GM19468 (cell line): ENCODE data around the gene PHYKPL.
A peak's percentile ranks its signal among the peaks of the same experiment; 100 is the strongest.

Source experiments
- ATAC-seq: cut with Tn5 transposase; IDR thresholded peaks from one replicate; pipeline ENCODE4 v1.9.1; 2021; ENCODE audit warnings: mild to moderate bottlenecking, moderate library complexity, moderate number of reproducible peaks; ENCODE audit not compliant: unreplicated experiment; ENCODE audit errors: extremely low read depth

PHYKPL gene

GRCh38 chr5:178232124-178232919 lies at the start of gene PHYKPL:
TSS of gene PHYKPL (minus strand) at chr5:178232802. CDS start at chr5:178232550, 252 bp downstream.
- ATAC-seq, result peak; percentile 44

GRCh38 chr5:178282391-178282790 lies 49.8 kb upstream of the PHYKPL start:
- ATAC-seq, result no peak

- ATAC-seq, result no peak
Observed at GRCh38 chr5:178281331-178281730, 48.7 kb upstream of the PHYKPL start.

GRCh38 chr5:178280631-178281030 lies 48.0 kb upstream of the PHYKPL start:
- no peak for ATAC-seq

- ATAC-seq, result no peak
Observed at GRCh38 chr5:178279723-178280438, 47.3 kb upstream of the PHYKPL start.

- ATAC-seq, result no peak
Observed at GRCh38 chr5:178279026-178279722, 46.6 kb upstream of the PHYKPL start.

GRCh38 chr5:178278358-178279023 lies 45.9 kb upstream of the PHYKPL start:
- no peak for ATAC-seq

- ATAC-seq, result no peak
Observed at GRCh38 chr5:178277866-178278265, 45.3 kb upstream of the PHYKPL start.

GRCh38 chr5:178277346-178277745 lies 44.7 kb upstream of the PHYKPL start:
- ATAC-seq, result no peak

GRCh38 chr5:178274781-178275537 lies 42.4 kb upstream of the PHYKPL start:
- no peak for ATAC-seq

- ATAC-seq, result no peak
Observed at GRCh38 chr5:178273665-178274541, 41.3 kb upstream of the PHYKPL start.

- ATAC-seq, result no peak
Observed at GRCh38 chr5:178273041-178273440, 40.4 kb upstream of the PHYKPL start.

GRCh38 chr5:178272591-178272990 lies 40.0 kb upstream of the PHYKPL start:
- no peak for ATAC-seq

GRCh38 chr5:178271726-178272479 lies 39.3 kb upstream of the PHYKPL start:
- ATAC-seq, result no peak

- ATAC-seq, result no peak
Observed at GRCh38 chr5:178271231-178271630, 38.6 kb upstream of the PHYKPL start.

GRCh38 chr5:178269499-178269898 lies 36.9 kb upstream of the PHYKPL start:
- no peak for ATAC-seq

- ATAC-seq, result no peak
Observed at GRCh38 chr5:178267876-178268275, 35.3 kb upstream of the PHYKPL start.

GRCh38 chr5:178267245-178267644 lies 34.6 kb upstream of the PHYKPL start:
- ATAC-seq, result no peak
